GM12872 (cell line): Measurements from ENCODE around the gene PDE4B.

Experiments
- TF ChIP-seq, protein P1 (sequence below): IDR thresholded peaks from 3 replicates; pipeline ENCODE4 v1.5.1; 2011; ENCODE audit warnings: low read depth, mild to moderate bottlenecking, low read length, moderate library complexity; ENCODE audit not compliant: insufficient read depth

The PDE4B gene

DNA sequence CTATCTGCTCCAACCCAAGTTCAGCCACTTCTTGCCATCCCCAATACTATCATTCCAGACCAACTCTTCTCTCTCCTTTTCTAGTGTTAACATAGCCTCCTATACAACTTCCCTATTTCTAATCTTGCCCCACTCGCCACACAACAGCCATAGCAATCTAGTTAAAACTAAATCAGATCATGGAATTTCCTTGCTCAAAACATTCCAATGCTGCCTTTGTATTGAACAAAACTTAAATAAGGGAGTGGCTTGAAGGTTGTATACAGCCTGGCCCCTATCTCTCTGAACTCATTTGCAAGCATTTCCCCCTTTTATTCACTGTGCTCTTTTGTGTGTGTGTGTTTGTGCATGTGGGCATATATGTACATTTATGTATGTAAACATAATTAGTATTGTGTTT lies 623.2 kb downstream of the PDE4B start:
- TF ChIP-seq, protein P1, sequence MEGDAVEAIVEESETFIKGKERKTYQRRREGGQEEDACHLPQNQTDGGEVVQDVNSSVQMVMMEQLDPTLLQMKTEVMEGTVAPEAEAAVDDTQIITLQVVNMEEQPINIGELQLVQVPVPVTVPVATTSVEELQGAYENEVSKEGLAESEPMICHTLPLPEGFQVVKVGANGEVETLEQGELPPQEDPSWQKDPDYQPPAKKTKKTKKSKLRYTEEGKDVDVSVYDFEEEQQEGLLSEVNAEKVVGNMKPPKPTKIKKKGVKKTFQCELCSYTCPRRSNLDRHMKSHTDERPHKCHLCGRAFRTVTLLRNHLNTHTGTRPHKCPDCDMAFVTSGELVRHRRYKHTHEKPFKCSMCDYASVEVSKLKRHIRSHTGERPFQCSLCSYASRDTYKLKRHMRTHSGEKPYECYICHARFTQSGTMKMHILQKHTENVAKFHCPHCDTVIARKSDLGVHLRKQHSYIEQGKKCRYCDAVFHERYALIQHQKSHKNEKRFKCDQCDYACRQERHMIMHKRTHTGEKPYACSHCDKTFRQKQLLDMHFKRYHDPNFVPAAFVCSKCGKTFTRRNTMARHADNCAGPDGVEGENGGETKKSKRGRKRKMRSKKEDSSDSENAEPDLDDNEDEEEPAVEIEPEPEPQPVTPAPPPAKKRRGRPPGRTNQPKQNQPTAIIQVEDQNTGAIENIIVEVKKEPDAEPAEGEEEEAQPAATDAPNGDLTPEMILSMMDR, result no peak

DNA sequence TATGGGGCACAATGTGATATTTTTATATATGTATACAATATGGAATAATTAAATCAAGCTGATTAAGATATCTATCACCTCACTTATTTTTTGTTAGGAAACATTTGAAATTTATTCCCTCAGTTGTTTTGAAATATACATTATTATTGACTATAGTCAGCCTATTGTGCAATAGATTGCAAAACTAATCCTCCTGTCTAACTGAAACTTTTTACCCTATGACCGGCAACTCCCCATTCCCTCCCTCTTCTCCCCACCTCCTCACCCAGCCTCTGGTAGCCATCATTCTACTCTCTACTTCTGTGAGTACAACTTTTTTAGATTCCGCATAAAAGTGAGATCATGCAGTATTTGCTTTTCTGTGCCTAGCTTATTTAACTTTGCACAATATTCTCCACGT lies 623.6 kb downstream of the PDE4B start:
- TF ChIP-seq, protein P1, result no peak

DNA sequence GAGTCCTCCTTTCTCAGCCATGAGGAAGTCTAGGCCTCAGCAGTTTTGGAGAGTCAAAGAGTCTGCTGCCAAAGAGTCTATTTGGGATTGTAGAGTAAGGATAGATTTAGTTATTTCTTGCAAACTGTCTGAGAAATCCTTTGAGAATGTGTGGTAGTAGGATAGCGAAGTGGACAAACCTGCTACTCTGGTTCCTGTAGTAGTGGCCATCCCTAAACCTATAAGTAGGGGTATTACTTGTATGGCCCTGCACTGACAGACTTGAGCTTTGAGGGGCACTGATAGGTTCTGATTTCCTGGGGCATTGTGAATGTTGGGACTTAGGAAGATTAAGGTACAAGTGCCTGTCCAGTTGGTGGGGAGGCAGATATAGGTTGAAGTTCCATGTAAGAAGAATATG lies 625.3 kb downstream of the PDE4B start:
- TF ChIP-seq, protein P1, result no peak

DNA sequence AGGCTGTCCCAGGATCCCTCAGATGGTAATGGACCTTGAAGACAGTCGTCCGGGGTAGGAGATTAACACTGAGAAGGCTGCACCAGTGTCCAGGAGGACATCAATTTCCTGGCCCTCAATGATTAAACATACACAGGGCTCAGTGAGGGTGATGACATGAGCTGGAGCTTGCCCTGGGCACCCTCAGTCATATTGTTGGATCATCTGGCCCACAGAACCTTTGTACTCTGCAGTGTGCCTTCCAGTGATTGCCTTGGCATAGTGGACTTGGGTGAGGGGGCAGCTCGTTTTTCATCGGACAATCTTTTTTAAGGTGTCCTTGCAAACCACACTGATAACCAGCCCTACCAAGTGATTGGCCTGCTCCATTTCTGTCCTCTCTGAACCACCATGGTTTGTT lies 630.1 kb downstream of the PDE4B start:
- TF ChIP-seq, protein P1, result no peak
